ENCODE measurements around the gene MARF1.

DNA sequence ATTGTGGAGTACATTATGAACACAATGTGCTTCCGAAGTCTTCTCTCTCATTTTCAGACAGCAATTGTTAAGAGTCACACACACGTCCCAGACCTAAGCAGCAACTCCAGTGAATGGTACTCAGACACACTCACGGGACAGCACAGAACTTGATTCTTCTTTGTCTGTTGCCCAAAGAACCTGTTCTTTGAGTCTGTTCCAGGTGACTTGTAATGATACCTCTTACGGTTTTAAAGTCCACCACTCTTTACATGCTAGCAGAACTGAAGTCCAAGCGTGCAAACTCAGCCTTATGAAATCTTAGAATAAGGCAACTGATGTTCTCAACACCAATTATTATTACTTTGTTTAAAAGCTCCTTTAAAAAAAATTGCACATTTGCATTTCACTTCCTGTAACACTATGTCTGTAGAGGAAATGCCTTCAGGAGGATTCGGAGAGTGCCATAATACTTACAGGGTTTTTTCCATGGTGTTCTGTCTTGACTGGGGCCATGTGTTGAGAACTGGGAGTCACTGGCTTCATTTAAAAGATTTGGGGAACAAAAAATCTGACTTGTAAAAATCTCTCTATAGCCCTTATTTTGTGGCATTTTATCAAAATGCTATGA lies 48.1 kb downstream of the MARF1 start:
- TF ChIP-seq POLR2A (IDR thresholded peaks at IDR 0.05): no peak
- TF ChIP-seq CTCF (IDR thresholded peaks at IDR 0.05): no peak
- TF ChIP-seq EP300 (IDR thresholded peaks at IDR 0.05): no peak
